ENCODE measurements around the gene DCANP1.

DCANP1 gene

GRCh38 chr5:135473956-135474670 lies 27.0 kb upstream of the DCANP1 start:
- H2BK15ac ChIP-seq (ENCODE audit: low read length): no peak overlapping the region
- H3K18ac ChIP-seq (ENCODE audit: low read length): no peak overlapping the region
- H3K9ac ChIP-seq (ENCODE audit: low read depth, low read length, poor library complexity): no peak overlapping the region
- no peak overlapping the region for H2AK5ac ChIP-seq (ENCODE audit: low read depth, low read length)
- no peak overlapping the region for H4K8ac ChIP-seq (ENCODE audit: low read depth, low read length)
- no peak overlapping the region for H4K91ac ChIP-seq (ENCODE audit: low read depth, low read length, poor library complexity)
- H3K4me1 ChIP-seq (ENCODE audit: control insufficient read depth in 2 of 2, insufficient read depth in 1 of 2, low read depth in 1 of 2, low read length in 2 of 2): peaks cover 10 to 14% of the 10 kb centered on the region in 2 donors
- H2BK120ac ChIP-seq (ENCODE audit: low read depth, low read length): no peak overlapping the region
- H2BK5ac ChIP-seq (ENCODE audit: low read length): no peak overlapping the region
- H3K9me3 ChIP-seq (replicated peaks in 1 of 2; ENCODE audit: control insufficient read depth in 2 of 2, insufficient read depth in 1 of 2, low read depth in 1 of 2, low read length in 2 of 2): no peaks in the 10 kb centered on the region
- no peak overlapping the region for H2AFZ ChIP-seq (ENCODE audit: low read length)
- H3K36me3 ChIP-seq (replicated peaks in 1 of 2; ENCODE audit: control insufficient read depth in 2 of 2, insufficient read depth in 2 of 2, low read length in 2 of 2): no peaks in the 10 kb centered on the region
- no peak overlapping the region for H3K23ac ChIP-seq (ENCODE audit: low read depth, low read length, poor library complexity)
- H3K27ac ChIP-seq (replicated peaks; ENCODE audit: low read length): no peak overlapping the region
- H3K4ac ChIP-seq (ENCODE audit: low read length): no peak overlapping the region
- no peak overlapping the region for H3K14ac ChIP-seq (ENCODE audit: low read length)
- peaks cover 0 to 80% (median 41%) of the 10 kb centered on the region in 3 experiments for H3K27me3 ChIP-seq (ENCODE audit: control insufficient read depth in 3 of 3, insufficient read depth in 3 of 3, low read depth in 1 of 3, low read length in 3 of 3)
- no peaks in the 10 kb centered on the region for H3K79me1 ChIP-seq (ENCODE audit: low read depth, low read length)
- no peak overlapping the region for H2BK12ac ChIP-seq (ENCODE audit: low read length)
- WGBS, 2 donors (ENCODE audit: extremely low coverage in 2 of 2, insufficient read length in 2 of 2, insufficient replicate concordance in 1 of 2): no CpG with 5 or more reads among the region's 12 CpGs
- DNase-seq (ENCODE audit: low spot score): no peak
- no peak overlapping the region for H3K4me3 ChIP-seq (ENCODE audit: low read length in 2 of 2)
- no peak overlapping the region for H3K4me2 ChIP-seq (ENCODE audit: insufficient read depth, low read length, poor library complexity, severe bottlenecking)

- Histone ChIP-seq H2AK5ac (ENCODE audit: low read depth, low read length) (no peak overlapping the region), H2BK12ac (ENCODE audit: low read length) (no peak overlapping the region), H3K14ac (ENCODE audit: low read length) (no peak overlapping the region), H2AFZ (ENCODE audit: low read length) (no peak overlapping the region), H3K4me2 (ENCODE audit: insufficient read depth, low read length, poor library complexity, severe bottlenecking) (no peak overlapping the region), H4K91ac (ENCODE audit: low read depth, low read length, poor library complexity) (no peak overlapping the region), H2BK15ac (ENCODE audit: low read length) (no peak overlapping the region), H3K23ac (ENCODE audit: low read depth, low read length, poor library complexity) (no peak overlapping the region), H3K18ac (ENCODE audit: low read length) (no peak overlapping the region), H3K36me3 (replicated peaks in 1 of 2; ENCODE audit: control insufficient read depth in 2 of 2, insufficient read depth in 2 of 2, low read length in 2 of 2) (no peaks in the 10 kb centered on the region), H3K4me3 (ENCODE audit: low read length in 2 of 2) (no peak overlapping the region), H3K27me3 (ENCODE audit: control insufficient read depth in 3 of 3, insufficient read depth in 3 of 3, low read depth in 1 of 3, low read length in 3 of 3) (peaks cover 3 to 82% (median 48%) of the 10 kb centered on the region in 3 experiments), H3K9ac (ENCODE audit: low read depth, low read length, poor library complexity) (no peak overlapping the region), H3K79me1 (ENCODE audit: low read depth, low read length) (no peaks in the 10 kb centered on the region), H2BK5ac (ENCODE audit: low read length) (no peak overlapping the region), H4K8ac (ENCODE audit: low read depth, low read length) (no peak overlapping the region), H3K27ac (replicated peaks; ENCODE audit: low read length) (no peak overlapping the region), H3K4ac (ENCODE audit: low read length) (no peak overlapping the region), H2BK120ac (ENCODE audit: low read depth, low read length) (no peak overlapping the region), H3K9me3 (replicated peaks in 1 of 2; ENCODE audit: control insufficient read depth in 2 of 2, insufficient read depth in 1 of 2, low read depth in 1 of 2, low read length in 2 of 2) (peaks cover 0 to 2% of the 10 kb centered on the region in 2 donors), H3K4me1 (ENCODE audit: control insufficient read depth in 2 of 2, insufficient read depth in 1 of 2, low read depth in 1 of 2, low read length in 2 of 2) (peaks cover 2 to 9% of the 10 kb centered on the region in 2 donors)
- no CpG with 5 or more reads among the region's 5 CpGs for WGBS, 2 donors (ENCODE audit: extremely low coverage in 2 of 2, insufficient read length in 2 of 2, insufficient replicate concordance in 1 of 2)
- DNase-seq (ENCODE audit: low spot score): no peak
Measured at GRCh38 chr5:135472141-135472540, 25.0 kb upstream of the DCANP1 start.

- WGBS, 2 donors (ENCODE audit: extremely low coverage in 2 of 2, insufficient read length in 2 of 2, insufficient replicate concordance in 1 of 2): no CpG with 5 or more reads among the region's 4 CpGs
- H3K14ac ChIP-seq (ENCODE audit: low read length): no peak overlapping the region
Measured at GRCh38 chr5:135471726-135472125, 24.6 kb upstream of the DCANP1 start.

GRCh38 chr5:135469911-135470310 lies 22.8 kb upstream of the DCANP1 start:
- Histone ChIP-seq H3K27ac (replicated peaks; ENCODE audit: low read length) (no peak overlapping the region), H3K14ac (ENCODE audit: low read length) (no peak overlapping the region), H3K36me3 (replicated peaks in 1 of 2; ENCODE audit: control insufficient read depth in 2 of 2, insufficient read depth in 2 of 2, low read length in 2 of 2) (peaks cover 0 to 2% of the 10 kb centered on the region in 2 donors), H3K4me1 (ENCODE audit: control insufficient read depth in 2 of 2, insufficient read depth in 1 of 2, low read depth in 1 of 2, low read length in 2 of 2) (peaks cover 4 to 9% of the 10 kb centered on the region in 2 donors), H2AFZ (ENCODE audit: low read length) (no peak overlapping the region), H2BK5ac (ENCODE audit: low read length) (no peak overlapping the region), H3K9ac (ENCODE audit: low read depth, low read length, poor library complexity) (no peak overlapping the region), H3K18ac (ENCODE audit: low read length) (no peak overlapping the region), H3K79me1 (ENCODE audit: low read depth, low read length) (no peaks in the 10 kb centered on the region), H3K9me3 (replicated peaks in 1 of 2; ENCODE audit: control insufficient read depth in 2 of 2, insufficient read depth in 1 of 2, low read depth in 1 of 2, low read length in 2 of 2) (peaks cover 0 to 2% of the 10 kb centered on the region in 2 donors), H4K91ac (ENCODE audit: low read depth, low read length, poor library complexity) (no peak overlapping the region), H3K4ac (ENCODE audit: low read length) (no peak overlapping the region), H2BK15ac (ENCODE audit: low read length) (no peak overlapping the region), H2BK120ac (ENCODE audit: low read depth, low read length) (no peak overlapping the region), H3K27me3 (ENCODE audit: control insufficient read depth in 3 of 3, insufficient read depth in 3 of 3, low read depth in 1 of 3, low read length in 3 of 3) (peaks cover 14 to 85% (median 63%) of the 10 kb centered on the region in 3 experiments), H2AK5ac (ENCODE audit: low read depth, low read length) (no peak overlapping the region), H2BK12ac (ENCODE audit: low read length) (no peak overlapping the region), H3K23ac (ENCODE audit: low read depth, low read length, poor library complexity) (no peak overlapping the region), H3K4me3 (ENCODE audit: low read length in 2 of 2) (no peak overlapping the region), H4K8ac (ENCODE audit: low read depth, low read length) (no peak overlapping the region), H3K4me2 (ENCODE audit: insufficient read depth, low read length, poor library complexity, severe bottlenecking) (no peak overlapping the region)
- no CpG with 5 or more reads among the region's 5 CpGs for WGBS, 2 donors (ENCODE audit: extremely low coverage in 2 of 2, insufficient read length in 2 of 2, insufficient replicate concordance in 1 of 2)
- no peak for DNase-seq (ENCODE audit: low spot score)

More at GRCh38 chr5:135471726-135472125, 24.6 kb upstream of the DCANP1 start:
- DNase-seq (ENCODE audit: low spot score): no peak
- Histone ChIP-seq H2BK12ac (ENCODE audit: low read length) (no peak overlapping the region), H3K27me3 (ENCODE audit: control insufficient read depth in 3 of 3, insufficient read depth in 3 of 3, low read depth in 1 of 3, low read length in 3 of 3) (peaks cover 6 to 82% (median 52%) of the 10 kb centered on the region in 3 experiments), H2AK5ac (ENCODE audit: low read depth, low read length) (no peak overlapping the region), H4K91ac (ENCODE audit: low read depth, low read length, poor library complexity) (no peak overlapping the region), H3K4ac (ENCODE audit: low read length) (no peak overlapping the region), H2BK5ac (ENCODE audit: low read length) (no peak overlapping the region), H3K9me3 (replicated peaks in 1 of 2; ENCODE audit: control insufficient read depth in 2 of 2, insufficient read depth in 1 of 2, low read depth in 1 of 2, low read length in 2 of 2) (peaks cover 0 to 2% of the 10 kb centered on the region in 2 donors), H2BK120ac (ENCODE audit: low read depth, low read length) (no peak overlapping the region), H2AFZ (ENCODE audit: low read length) (no peak overlapping the region), H3K79me1 (ENCODE audit: low read depth, low read length) (no peaks in the 10 kb centered on the region), H3K23ac (ENCODE audit: low read depth, low read length, poor library complexity) (no peak overlapping the region), H3K9ac (ENCODE audit: low read depth, low read length, poor library complexity) (no peak overlapping the region), H4K8ac (ENCODE audit: low read depth, low read length) (no peak overlapping the region), H3K27ac (replicated peaks; ENCODE audit: low read length) (no peak overlapping the region), H3K4me1 (ENCODE audit: control insufficient read depth in 2 of 2, insufficient read depth in 1 of 2, low read depth in 1 of 2, low read length in 2 of 2) (peaks cover 4 to 5% of the 10 kb centered on the region in 2 donors), H2BK15ac (ENCODE audit: low read length) (no peak overlapping the region), H3K4me3 (ENCODE audit: low read length in 2 of 2) (no peak overlapping the region), H3K18ac (ENCODE audit: low read length) (peak overlapping the region; percentile 16), H3K36me3 (replicated peaks in 1 of 2; ENCODE audit: control insufficient read depth in 2 of 2, insufficient read depth in 2 of 2, low read length in 2 of 2) (peaks cover 0 to 2% of the 10 kb centered on the region in 2 donors), H3K4me2 (ENCODE audit: insufficient read depth, low read length, poor library complexity, severe bottlenecking) (no peak overlapping the region)
